ENCODE data around the gene EFHB.

The EFHB gene

GRCh38 chr3:19938295-19938627 is 4.2 kb upstream of the EFHB start:
- Histone ChIP-seq H3K79me2 (ENCODE audit: low read length) (no peaks in the 10 kb centered on the region), H2AFZ (ENCODE audit: low read depth, low read length) (no peak overlapping the region), H3K4me2 (ENCODE audit: low read length) (no peak overlapping the region), H4K20me1 (ENCODE audit: insufficient read depth, low read length) (no peaks in the 10 kb centered on the region), H3K36me3 (replicated peaks; ENCODE audit: low read depth, low read length) (no peaks in the 10 kb centered on the region), H3K27ac (ENCODE audit: low read length) (no peak overlapping the region), H3K4me3 (ENCODE audit: low read length) (no peak overlapping the region), H3K4me1 (ENCODE audit: low read length) (no peaks in the 10 kb centered on the region), H3K27me3 (ENCODE audit: low read depth, low read length) (no peaks in the 10 kb centered on the region), H3K9me3 (ENCODE audit: insufficient read depth, low read length) (no peaks in the 10 kb centered on the region), H3K9ac (ENCODE audit: low read length) (no peak overlapping the region)
- TF ChIP-seq EZH2phosphoT487 (IDR thresholded peaks at IDR 0.05; ENCODE audit: low read depth) (no peak), CTCF (IDR thresholded peaks at IDR 0.05; ENCODE audit: low read depth, low read length) (no peak)

- no peak overlapping the region for H2AFZ ChIP-seq (ENCODE audit: low read depth, low read length)
- peaks cover 2% of the 10 kb centered on the region for H3K36me3 ChIP-seq (replicated peaks; ENCODE audit: low read depth, low read length)
- H4K20me1 ChIP-seq (ENCODE audit: insufficient read depth, low read length), result no peaks in the 10 kb centered on the region
- no peak overlapping the region for H3K4me2 ChIP-seq (ENCODE audit: low read length)
- H3K27ac ChIP-seq (ENCODE audit: low read length), result no peak overlapping the region
- H3K79me2 ChIP-seq (ENCODE audit: low read length), result no peaks in the 10 kb centered on the region
- no peaks in the 10 kb centered on the region for H3K9me3 ChIP-seq (ENCODE audit: insufficient read depth, low read length)
- H3K4me3 ChIP-seq (ENCODE audit: low read length), result no peak overlapping the region
- peaks cover 4% of the 10 kb centered on the region for H3K4me1 ChIP-seq (ENCODE audit: low read length)
- no peaks in the 10 kb centered on the region for H3K27me3 ChIP-seq (ENCODE audit: low read depth, low read length)
- no peak for TF ChIP-seq CTCF (IDR thresholded peaks at IDR 0.05; ENCODE audit: low read depth, low read length)
- no peak for TF ChIP-seq EZH2phosphoT487 (IDR thresholded peaks at IDR 0.05; ENCODE audit: low read depth)
- H3K9ac ChIP-seq (ENCODE audit: low read length), result no peak overlapping the region
Measured at GRCh38 chr3:19937459-19938294, 3.7 kb upstream of the EFHB start.

- peak overlapping the region; percentile 76 for H3K4me2 ChIP-seq (ENCODE audit: low read length)
- no peaks in the 10 kb centered on the region for H3K79me2 ChIP-seq (ENCODE audit: low read length)
- no peaks in the 10 kb centered on the region for H3K27me3 ChIP-seq (ENCODE audit: low read depth, low read length)
- H3K36me3 ChIP-seq (replicated peaks; ENCODE audit: low read depth, low read length), result peaks cover 6% of the 10 kb centered on the region
- peak overlapping the region; percentile 84; the same call in 1 of the 2 replicates for H3K27ac ChIP-seq (ENCODE audit: low read length)
- peak overlapping the region; percentile 50; the same call in 1 of the 2 replicates for H3K4me3 ChIP-seq (ENCODE audit: low read length)
- no peaks in the 10 kb centered on the region for H3K9me3 ChIP-seq (ENCODE audit: insufficient read depth, low read length)
- no peaks in the 10 kb centered on the region for H4K20me1 ChIP-seq (ENCODE audit: insufficient read depth, low read length)
- H3K9ac ChIP-seq (ENCODE audit: low read length), result no peak overlapping the region; the same call in 1 of the 2 replicates
- H3K4me1 ChIP-seq (ENCODE audit: low read length), result peaks cover 29% of the 10 kb centered on the region
- no peak overlapping the region for H2AFZ ChIP-seq (ENCODE audit: low read depth, low read length)
- TF ChIP-seq CTCF (IDR thresholded peaks at IDR 0.05; ENCODE audit: low read depth, low read length) (no peak), EZH2phosphoT487 (IDR thresholded peaks at IDR 0.05; ENCODE audit: low read depth) (no peak)
Measured at GRCh38 chr3:19932422-19932821, 1.6 kb downstream of the EFHB start.

GRCh38 chr3:19931767-19932188 is 2.2 kb downstream of the EFHB start:
- no peaks in the 10 kb centered on the region for H3K27me3 ChIP-seq (ENCODE audit: low read depth, low read length)
- H3K9me3 ChIP-seq (ENCODE audit: insufficient read depth, low read length), result no peaks in the 10 kb centered on the region
- no peaks in the 10 kb centered on the region for H4K20me1 ChIP-seq (ENCODE audit: insufficient read depth, low read length)
- no peaks in the 10 kb centered on the region for H3K79me2 ChIP-seq (ENCODE audit: low read length)
- H3K4me2 ChIP-seq (ENCODE audit: low read length), result peak overlapping the region; percentile 76
- H3K4me1 ChIP-seq (ENCODE audit: low read length), result peaks cover 29% of the 10 kb centered on the region
- no peak for TF ChIP-seq EZH2phosphoT487 (IDR thresholded peaks at IDR 0.05; ENCODE audit: low read depth)
- TF ChIP-seq CTCF (IDR thresholded peaks at IDR 0.05; ENCODE audit: low read depth, low read length), result no peak
- H3K36me3 ChIP-seq (replicated peaks; ENCODE audit: low read depth, low read length), result peaks cover 6% of the 10 kb centered on the region
- peak overlapping the region; percentile 84 for H3K27ac ChIP-seq (ENCODE audit: low read length)
- H3K9ac ChIP-seq (ENCODE audit: low read length), result peak overlapping the region; percentile 50; the same call in 1 of the 2 replicates
- no peak overlapping the region for H2AFZ ChIP-seq (ENCODE audit: low read depth, low read length)
- H3K4me3 ChIP-seq (ENCODE audit: low read length), result peak overlapping the region; percentile 50

Measured in OCI-LY3 (cell line).